NK-92 (cell line): ENCODE data around the gene FBXO31.
"Not testable (repeated sequence)": the region's sequence is repeated elsewhere in the genome, so short reads cannot be mapped to it uniquely, and the experiment has no call there.

Experiments used
- DNase-seq: peaks from one replicate; lab custom pipeline; 2025; ENCODE audit not compliant: unreplicated experiment; lab: John Stamatoyannopoulos, UW

FBXO31 gene

GRCh38 chr16:87365021-87365713 lies 18.4 kb downstream of the FBXO31 start:
- no peak for DNase-seq

- DNase-seq = no peak
Measured at GRCh38 chr16:87363771-87364455, 19.7 kb downstream of the FBXO31 start.

- DNase-seq = not testable (repeated sequence)
Measured at GRCh38 chr16:87362828-87363559, 20.6 kb downstream of the FBXO31 start.

- no peak for DNase-seq
Measured at GRCh38 chr16:87361916-87362619, 21.5 kb downstream of the FBXO31 start.

GRCh38 chr16:87360862-87361610 lies 22.5 kb downstream of the FBXO31 start:
- DNase-seq = no peak

- no peak for DNase-seq
Measured at GRCh38 chr16:87359121-87359520, 24.5 kb downstream of the FBXO31 start.

- DNase-seq = no peak
Measured at GRCh38 chr16:87358696-87359095, 24.9 kb downstream of the FBXO31 start.

- no peak for DNase-seq
Measured at GRCh38 chr16:87358250-87358649, 25.3 kb downstream of the FBXO31 start.

- no peak for DNase-seq
Measured at GRCh38 chr16:87356491-87356853, 27.1 kb downstream of the FBXO31 start.

- DNase-seq = no peak
Measured at GRCh38 chr16:87353613-87354012, 30.0 kb downstream of the FBXO31 start.

- DNase-seq = no peak
Measured at GRCh38 chr16:87352818-87353217, 30.8 kb downstream of the FBXO31 start.

- DNase-seq = no peak
Measured at GRCh38 chr16:87351320-87351698, 32.3 kb downstream of the FBXO31 start.

GRCh38 chr16:87350681-87351319 lies 32.8 kb downstream of the FBXO31 start:
- no peak for DNase-seq

GRCh38 chr16:87350031-87350430 lies 33.5 kb downstream of the FBXO31 start:
- no peak for DNase-seq

- DNase-seq = no peak
Measured at GRCh38 chr16:87348616-87349157, 34.9 kb downstream of the FBXO31 start.

GRCh38 chr16:87347932-87348615 lies 35.5 kb downstream of the FBXO31 start:
- no peak for DNase-seq

- DNase-seq = no peak
Measured at GRCh38 chr16:87346517-87347060, 37.0 kb downstream of the FBXO31 start.

GRCh38 chr16:87345726-87346424 lies 37.7 kb downstream of the FBXO31 start:
- no peak for DNase-seq
